CD4-positive, alpha-beta memory T cell (primary cell): ENCODE results near the gene RFTN2. TPM values are rescaled to one million over a fixed set of nuclear protein-coding genes. Genes with fewer than 3 reads are reported as not detected.

Experiments used
- CTCF ChIA-PET: fragments of 350-600 bp; sonication (Branson Sonifier 250); formaldehyde crosslinking; loops from one replicate; lab custom pipeline; 2021; ENCODE audit warnings: inconsistent platforms; ENCODE audit not compliant: partially characterized antibody; lab: Charles Lee
- POLR2A ChIA-PET: fragments of 350-600 bp; sonication (Branson Sonifier 250); formaldehyde crosslinking; loops from one replicate; lab custom pipeline; 2021; ENCODE audit not compliant: partially characterized antibody; lab: Charles Lee
- DNase-seq, 5 donors: peaks; one replicate each; pipeline versions ENCODE4 v3.0.0 to v3.0.0-alpha.2; 2020 to 2022; ENCODE audit warnings: mixed read lengths in 1 of 5
- H3K27ac ChIP-seq: one replicate; pipeline ENCODE4 v1.7.0; 2013; ENCODE audit warnings: low read depth, low read length
- H3K27me3 ChIP-seq: 2 replicates; pipeline ENCODE4 v1.7.0; 2013; ENCODE audit warnings: mild to moderate bottlenecking, low read length, moderate library complexity; ENCODE audit not compliant: insufficient read depth
- H3K36me3 ChIP-seq: 2 replicates; pipeline ENCODE4 v1.7.0; 2013; ENCODE audit warnings: mild to moderate bottlenecking, low read length, moderate library complexity; ENCODE audit not compliant: insufficient read depth
- H3K4me1 ChIP-seq: 2 replicates; pipeline ENCODE4 v1.7.0; 2013; ENCODE audit warnings: mild to moderate bottlenecking, low read length, moderate library complexity; ENCODE audit not compliant: insufficient read depth
- H3K4me3 ChIP-seq, 2 donors: one replicate each; pipeline ENCODE4 v1.7.0; 2013; ENCODE audit warnings: low read length in 2 of 2, mild to moderate bottlenecking in 1 of 2
- H3K9me3 ChIP-seq, 2 donors: one replicate each; pipeline ENCODE4 v1.7.0; 2013; ENCODE audit warnings: low read length in 2 of 2, control low read depth in 1 of 2; ENCODE audit not compliant: control insufficient read depth in 1 of 2
- H3K27ac Mint-ChIP-seq, 7 donors: one replicate each; pipeline ENCODE4 v1.8.0; 2020 to 2021; ENCODE audit warnings: mixed read lengths in 7 of 7, mild to moderate bottlenecking in 6 of 7, inconsistent platforms in 3 of 7, moderate library complexity in 3 of 7
- H3K27me3 Mint-ChIP-seq, 2 donors: one replicate each; pipeline ENCODE4 v1.8.0; 2020 to 2021; ENCODE audit warnings: mixed read lengths in 2 of 2
- H3K36me3 Mint-ChIP-seq, 2 donors: one replicate each; pipeline ENCODE4 v1.8.0; 2020 to 2021; ENCODE audit warnings: mixed read lengths in 2 of 2, inconsistent platforms in 1 of 2, mild to moderate bottlenecking in 1 of 2
- H3K4me1 Mint-ChIP-seq, 4 donors: one replicate each; pipeline ENCODE4 v1.8.0; 2020 to 2021; ENCODE audit warnings: mixed read lengths in 4 of 4, mild to moderate bottlenecking in 1 of 4
- H3K4me3 Mint-ChIP-seq, 8 donors: one replicate each; pipeline ENCODE4 v1.8.0; 2020 to 2021; ENCODE audit warnings: mixed read lengths in 8 of 8, mild to moderate bottlenecking in 7 of 8, moderate library complexity in 6 of 8, inconsistent platforms in 3 of 8
- H3K9me3 Mint-ChIP-seq, 8 donors: one replicate each; pipeline ENCODE4 v1.8.0; 2020 to 2021; ENCODE audit warnings: mixed read lengths in 8 of 8, mild to moderate bottlenecking in 5 of 8, inconsistent platforms in 3 of 8, moderate library complexity in 1 of 8
- intact Hi-C: fragments of 100-400 bp; cut with micrococcal nuclease; formaldehyde crosslinking; loops from one replicate; pipeline ENCODE4 v1.15.1; 2023
- polyA plus RNA-seq, 2 donors: library from polyadenylated mRNA; unstranded; fragments of 300-500 nt; fragmentation: Illumina TruSeq; gene quantifications; one replicate each; pipeline ENCODE4 v1.2.3, GENCODE V29; 2021
- total RNA-seq, 2 experiments: library from RNA; stranded (reverse); gene quantifications; one replicate each; pipeline ENCODE4 v1.2.3, GENCODE V29; 2021

The RFTN2 gene
- total and polyA plus RNA-seq, 4 experiments from 2014 or later, result 0.37 TPM; not detected in 3

DNA sequence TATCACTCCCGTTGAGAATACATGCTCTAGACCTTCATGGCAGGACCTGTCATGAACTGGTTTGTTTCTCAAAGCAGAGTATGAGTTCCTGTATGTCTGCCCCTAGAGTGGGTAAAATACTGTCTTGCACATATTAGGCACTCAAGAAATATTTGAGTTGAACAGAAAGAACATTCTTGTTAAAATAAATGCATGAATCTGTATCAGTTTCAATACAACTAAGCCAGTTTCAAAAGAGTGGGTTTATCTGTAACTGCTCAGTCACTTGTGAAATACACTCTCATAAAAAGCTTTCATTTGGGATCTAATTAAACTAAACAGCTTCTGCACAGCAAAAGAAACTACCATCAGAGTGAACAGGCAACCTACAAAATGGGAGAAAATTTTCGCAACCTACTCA lies 69.2 kb downstream of the RFTN2 start:
- no peak overlapping the region for H3K27ac ChIP-seq
- ChIA-PET CTCF (no interaction called here), POLR2A (interaction anchor here (0.6 kb wide), 1 partner anchor 52 kb away, joined by 4 read pairs; no protein-coding TSS in a partner anchor)
- H3K4me3 ChIP-seq, result no peak overlapping the region
- Mint-ChIP-seq H3K27me3 (peaks cover 1% of the 10 kb centered on the region in 2 donors), H3K27ac (no peak overlapping the region), H3K9me3 (peaks cover 0 to 7% (median 0%) of the 10 kb centered on the region in 8 donors), H3K4me3 (no peak overlapping the region), H3K36me3 (no peaks in the 10 kb centered on the region), H3K4me1 (no peaks in the 10 kb centered on the region)
- intact Hi-C loops, result no loop called here
- H3K27me3 ChIP-seq, result no peaks in the 10 kb centered on the region
- H3K36me3 ChIP-seq, result no peaks in the 10 kb centered on the region
- no peak for DNase-seq
- H3K9me3 ChIP-seq, result no peaks in the 10 kb centered on the region
- H3K4me1 ChIP-seq, result no peaks in the 10 kb centered on the region

DNA sequence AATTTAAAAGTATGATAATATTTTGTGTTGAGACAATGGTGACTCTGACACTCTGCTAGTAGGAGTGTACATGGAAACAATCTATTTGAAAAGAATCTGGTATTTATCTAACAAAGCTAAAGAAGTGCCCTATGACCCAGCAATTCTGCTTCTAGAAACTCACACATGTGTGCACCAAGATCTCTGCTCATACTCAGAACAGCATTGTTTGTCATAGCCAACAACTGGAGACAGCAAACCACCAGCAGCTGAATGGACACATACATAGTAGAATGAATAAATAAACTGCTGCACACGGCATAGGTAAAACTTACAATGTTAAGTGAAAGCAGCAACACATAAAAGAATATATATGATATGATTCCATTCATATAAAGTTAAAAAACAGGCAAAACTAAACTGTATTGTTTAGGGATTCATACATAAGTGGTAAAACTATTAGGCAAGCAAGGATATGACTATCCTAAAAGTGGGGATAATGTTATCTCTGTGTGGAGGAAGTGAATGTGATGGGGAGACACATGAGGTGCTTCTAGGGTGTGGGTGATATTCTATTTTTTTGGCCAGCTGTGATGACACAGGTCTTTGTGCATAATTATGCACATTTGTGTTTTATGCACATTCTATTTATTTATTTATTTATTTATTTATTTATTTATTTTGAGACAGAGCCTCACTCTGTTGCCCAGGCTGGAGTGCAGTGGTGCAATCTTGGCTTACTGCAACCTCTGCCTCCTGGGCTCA lies 71.1 kb downstream of the RFTN2 start:
- Mint-ChIP-seq H3K9me3 (peaks cover 0 to 3% (median 0%) of the 10 kb centered on the region in 8 donors), H3K4me3 (no peak overlapping the region), H3K36me3 (no peaks in the 10 kb centered on the region), H3K4me1 (peaks cover under 1 to 3% (median 3%) of the 10 kb centered on the region in 4 donors), H3K27ac (no peak overlapping the region), H3K27me3 (peaks cover 4 to 11% of the 10 kb centered on the region in 2 donors)
- ChIA-PET POLR2A (no interaction called here), CTCF (no interaction called here)
- DNase-seq, result no peak
- no peak overlapping the region for H3K27ac ChIP-seq
- no peak overlapping the region for H3K4me3 ChIP-seq
- no peaks in the 10 kb centered on the region for H3K36me3 ChIP-seq
- H3K9me3 ChIP-seq, result no peaks in the 10 kb centered on the region
- intact Hi-C loops, result no loop called here
- H3K27me3 ChIP-seq, result no peaks in the 10 kb centered on the region
- H3K4me1 ChIP-seq, result no peaks in the 10 kb centered on the region

DNA sequence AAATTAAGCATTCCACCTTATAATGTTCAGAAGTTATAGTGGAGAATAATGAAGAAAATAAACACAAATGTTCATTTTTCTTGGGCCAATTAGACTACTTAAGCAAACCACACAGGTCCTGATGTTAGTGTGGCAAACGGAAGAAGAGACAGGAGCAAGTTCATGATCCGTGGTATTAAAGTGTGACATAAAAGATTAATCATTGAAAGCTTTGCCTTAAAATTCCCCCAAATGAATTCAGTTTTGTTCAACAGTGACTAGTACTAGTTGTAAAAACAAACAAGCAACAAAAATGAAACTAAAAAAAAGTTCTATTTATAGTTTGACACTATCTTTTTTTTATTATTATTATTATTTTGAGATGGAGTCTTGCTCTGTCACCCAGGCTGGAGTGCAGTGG lies 73.7 kb downstream of the RFTN2 start:
- Mint-ChIP-seq H3K4me3 (no peak overlapping the region), H3K9me3 (no peaks in the 10 kb centered on the region), H3K27ac (no peak overlapping the region), H3K4me1 (peaks cover 1 to 6% (median 5%) of the 10 kb centered on the region in 4 donors), H3K27me3 (peaks cover 9 to 16% of the 10 kb centered on the region in 2 donors), H3K36me3 (no peaks in the 10 kb centered on the region)
- ChIA-PET POLR2A (no interaction called here), CTCF (interaction anchor here (1.4 kb wide), 1 partner anchor 11 kb away, joined by 4 read pairs; no protein-coding TSS in a partner anchor)
- Histone ChIP-seq H3K9me3 (no peaks in the 10 kb centered on the region), H3K27me3 (no peaks in the 10 kb centered on the region), H3K4me3 (no peak overlapping the region), H3K4me1 (no peaks in the 10 kb centered on the region), H3K36me3 (no peaks in the 10 kb centered on the region), H3K27ac (no peak overlapping the region)
- no peak for DNase-seq
- intact Hi-C loops, result no loop called here

DNA sequence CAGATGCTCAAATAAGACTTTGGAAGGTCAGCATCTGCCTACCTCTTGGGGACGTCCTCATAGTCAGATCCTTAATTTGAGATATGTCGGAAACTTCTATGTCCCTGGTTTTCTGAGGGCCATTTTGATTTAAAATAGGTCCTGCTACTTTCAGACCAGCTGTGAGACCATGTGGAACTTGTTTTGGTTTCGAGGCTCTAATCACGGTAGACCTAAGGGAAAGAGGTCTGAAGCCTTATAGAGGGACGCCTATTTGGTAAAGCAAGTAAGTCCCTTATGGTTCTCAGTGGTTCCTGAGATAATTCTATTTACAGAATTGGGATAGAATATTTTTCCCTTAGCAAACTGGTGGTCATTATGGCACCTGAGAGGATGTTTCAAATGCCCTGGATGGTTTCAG lies 75.1 kb downstream of the RFTN2 start:
- DNase-seq, result no peak
- H3K27me3 ChIP-seq, result no peaks in the 10 kb centered on the region
- ChIA-PET POLR2A (no interaction called here), CTCF (interaction anchor here (1.5 kb wide), 1 partner anchor 15 kb away, joined by 4 read pairs; no protein-coding TSS in a partner anchor)
- H3K4me3 ChIP-seq, result no peak overlapping the region
- intact Hi-C loops, result no loop called here
- H3K27ac Mint-ChIP-seq, result no peak overlapping the region
- no peaks in the 10 kb centered on the region for H3K4me1 ChIP-seq
- no peaks in the 10 kb centered on the region for H3K36me3 Mint-ChIP-seq
- H3K4me1 Mint-ChIP-seq, result peaks cover 1 to 6% (median 5%) of the 10 kb centered on the region in 4 donors
- H3K36me3 ChIP-seq, result no peaks in the 10 kb centered on the region
- H3K4me3 Mint-ChIP-seq, result no peak overlapping the region
- no peaks in the 10 kb centered on the region for H3K9me3 Mint-ChIP-seq
- no peak overlapping the region for H3K27ac ChIP-seq
- no peaks in the 10 kb centered on the region for H3K9me3 ChIP-seq
- peaks cover 10 to 16% of the 10 kb centered on the region in 2 donors for H3K27me3 Mint-ChIP-seq

DNA sequence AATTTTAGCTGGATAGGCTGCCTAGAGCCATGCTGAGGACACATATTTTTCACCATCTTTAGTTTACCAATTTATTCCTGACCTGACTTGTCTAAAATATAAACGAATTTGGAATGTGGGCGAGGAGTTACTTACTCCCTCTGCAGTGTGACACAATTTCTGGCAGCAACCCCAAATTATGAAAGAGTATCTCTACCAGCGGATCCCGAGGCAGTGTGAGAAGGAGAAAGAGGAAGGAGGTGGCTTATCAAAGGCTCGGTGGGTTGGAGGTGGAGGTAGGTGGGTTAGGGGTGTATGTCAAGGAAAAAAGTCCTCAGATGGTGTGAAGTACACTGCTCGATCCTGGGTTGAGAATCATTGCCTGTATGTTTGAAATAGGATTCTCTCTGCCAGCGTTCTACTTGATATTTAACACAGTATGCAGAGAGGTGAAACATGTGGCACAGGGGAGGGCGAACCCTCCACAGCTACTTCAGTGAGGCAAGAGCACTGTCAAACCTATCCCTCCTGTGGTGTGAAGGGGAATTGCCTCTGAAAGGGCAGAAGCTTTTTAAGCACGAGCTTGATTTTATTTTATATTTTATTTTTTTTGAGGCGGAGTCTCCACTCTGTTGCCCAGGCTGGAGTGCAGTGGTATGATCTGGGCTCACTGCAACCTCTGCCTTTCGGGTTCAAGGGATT lies 76.0 kb downstream of the RFTN2 start:
- ChIA-PET POLR2A (no interaction called here), CTCF (interaction anchor here (1.5 kb wide), 1 partner anchor 16 kb away, joined by 4 read pairs; no protein-coding TSS in a partner anchor)
- no peaks in the 10 kb centered on the region for H3K9me3 ChIP-seq
- H3K27ac ChIP-seq, result no peak overlapping the region
- H3K36me3 ChIP-seq, result no peaks in the 10 kb centered on the region
- Mint-ChIP-seq H3K4me3 (peak overlapping the region in 4 of 8 donors; percentile 17 to 43 (median 34)), H3K36me3 (no peaks in the 10 kb centered on the region), H3K9me3 (no peaks in the 10 kb centered on the region), H3K4me1 (peaks cover 1 to 6% (median 5%) of the 10 kb centered on the region in 4 donors), H3K27me3 (peaks cover 12 to 16% of the 10 kb centered on the region in 2 donors), H3K27ac (no peak overlapping the region)
- no peaks in the 10 kb centered on the region for H3K4me1 ChIP-seq
- H3K4me3 ChIP-seq, result no peak overlapping the region
- intact Hi-C loops, result no loop called here
- no peaks in the 10 kb centered on the region for H3K27me3 ChIP-seq
- DNase-seq, result peak in 4 of 5 donors; percentile 18 to 40 (median 30)

DNA sequence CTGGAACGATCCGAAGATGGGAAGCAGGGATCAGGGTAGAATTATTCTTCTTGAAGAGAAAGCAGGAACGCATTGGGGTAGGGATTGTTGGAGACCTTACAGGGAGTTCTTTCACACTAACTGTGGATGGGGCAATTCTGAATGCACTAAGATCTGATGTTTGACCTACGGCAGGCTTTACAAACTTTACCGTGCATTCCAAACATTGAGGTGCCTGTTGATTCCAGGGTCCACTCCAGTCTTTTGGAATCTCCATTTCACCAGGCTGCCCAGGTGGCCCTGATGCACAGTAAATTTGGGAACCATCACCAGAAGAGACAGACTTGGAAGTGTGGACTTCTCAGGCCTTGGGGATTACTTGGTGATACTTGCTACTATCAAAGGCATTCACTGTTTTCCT lies 76.9 kb downstream of the RFTN2 start:
- no peaks in the 10 kb centered on the region for H3K27me3 ChIP-seq
- ChIA-PET CTCF (no interaction called here), POLR2A (no interaction called here)
- intact Hi-C loops, result no loop called here
- H3K36me3 Mint-ChIP-seq, result no peaks in the 10 kb centered on the region
- H3K4me3 Mint-ChIP-seq, result no peak overlapping the region
- H3K27me3 Mint-ChIP-seq, result peaks cover 12 to 16% of the 10 kb centered on the region in 2 donors
- no peaks in the 10 kb centered on the region for H3K9me3 Mint-ChIP-seq
- peaks cover 1 to 6% (median 5%) of the 10 kb centered on the region in 4 donors for H3K4me1 Mint-ChIP-seq
- no peaks in the 10 kb centered on the region for H3K4me1 ChIP-seq
- H3K4me3 ChIP-seq, result no peak overlapping the region
- H3K9me3 ChIP-seq, result no peaks in the 10 kb centered on the region
- no peak for DNase-seq
- H3K36me3 ChIP-seq, result no peaks in the 10 kb centered on the region
- no peak overlapping the region for H3K27ac ChIP-seq
- no peak overlapping the region for H3K27ac Mint-ChIP-seq

DNA sequence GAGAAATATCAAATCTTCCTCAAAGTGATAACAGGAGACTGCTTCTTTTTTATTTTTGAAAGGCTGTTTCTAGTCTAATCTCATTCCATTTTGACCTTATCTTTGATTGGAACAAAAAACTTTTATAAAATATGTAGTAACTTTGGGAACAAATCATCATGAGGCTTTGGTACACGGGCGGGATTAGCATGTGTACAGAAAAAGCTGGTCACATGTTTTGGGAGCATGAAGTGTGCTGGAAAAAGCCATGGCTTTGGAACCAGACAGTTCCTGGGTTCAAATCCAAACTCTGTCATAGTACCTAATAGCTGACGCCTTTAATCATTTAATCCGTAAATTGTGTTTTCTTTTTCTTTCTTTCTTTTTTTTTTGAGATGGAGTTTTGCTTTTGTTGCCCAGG lies 78.2 kb downstream of the RFTN2 start:
- Mint-ChIP-seq H3K36me3 (no peaks in the 10 kb centered on the region), H3K4me3 (no peak overlapping the region), H3K9me3 (no peaks in the 10 kb centered on the region), H3K27me3 (peaks cover 12 to 16% of the 10 kb centered on the region in 2 donors), H3K27ac (no peak overlapping the region), H3K4me1 (peaks cover 1 to 6% (median 5%) of the 10 kb centered on the region in 4 donors)
- ChIA-PET CTCF (no interaction called here), POLR2A (no interaction called here)
- no peak for DNase-seq
- Histone ChIP-seq H3K4me1 (no peaks in the 10 kb centered on the region), H3K4me3 (no peak overlapping the region), H3K27me3 (no peaks in the 10 kb centered on the region), H3K36me3 (no peaks in the 10 kb centered on the region), H3K27ac (no peak overlapping the region), H3K9me3 (no peaks in the 10 kb centered on the region)
- intact Hi-C loops, result no loop called here
